Sigmoid colon (tissue), 7 donors: ENCODE data around the gene CATSPERE. TPM values are rescaled to one million over a fixed set of nuclear protein-coding genes. Genes with fewer than 3 reads are reported as not detected.

ENCODE experiments used
- DNase-seq: peaks from one replicate; pipeline ENCODE4 v3.0.0-alpha.2; 2019
- H3K27ac ChIP-seq, 4 donors: fragments of 200-600 bp; sonication (generic); one replicate each; pipeline ENCODE4 v1.5.1; 2016 to 2019; ENCODE audit warnings: mild to moderate bottlenecking in 1 of 4
- H3K27me3 ChIP-seq, 3 donors: fragments of 200-600 bp; sonication (generic); one replicate each; pipeline ENCODE4 v1.5.1; 2019; ENCODE audit warnings: mild to moderate bottlenecking in 1 of 3
- H3K36me3 ChIP-seq, 4 donors: fragments of 200-600 bp; sonication (generic); one replicate each; pipeline ENCODE4 v1.5.1; 2016 to 2019
- H3K4me1 ChIP-seq, 4 donors: fragments of 200-600 bp; sonication (generic); one replicate each; pipeline ENCODE4 v1.5.1; 2017 to 2019
- H3K4me3 ChIP-seq, 4 donors: fragments of 200-600 bp; sonication (generic); one replicate each; pipeline ENCODE4 v1.5.1; 2017 to 2019; ENCODE audit warnings: mild to moderate bottlenecking in 2 of 4, moderate library complexity in 1 of 4
- H3K9me3 ChIP-seq, 4 donors: fragments of 200-600 bp in 3 of 4; sonication (generic) in 3 of 4; one replicate each; pipeline versions ENCODE4 v1.5.1 to v1.6.1; 2013 to 2019
- CTCF ChIP-seq, 4 experiments: fragments of 450-650 bp in 3 of 4; fragments of 200-600 bp in 1 of 4; IDR thresholded peaks; one replicate each; pipeline ENCODE4 v1.5.1; 2016 to 2019; ENCODE audit warnings: antibody characterized with exemption in 4 of 4, mild to moderate bottlenecking in 3 of 4, moderate library complexity in 2 of 4
- EP300 ChIP-seq, 4 donors: sonication (generic); formaldehyde crosslinking; IDR thresholded peaks; one replicate each; pipeline ENCODE4 v1.6.1; 2017; ENCODE audit warnings: antibody characterized with exemption in 4 of 4
- POLR2A ChIP-seq, 2 donors: fragments of 450-650 bp; IDR thresholded peaks; one replicate each; pipeline ENCODE4 v1.6.1; 2016; ENCODE audit warnings: antibody characterized with exemption in 2 of 2, mild to moderate bottlenecking in 2 of 2, moderate library complexity in 2 of 2
- POLR2AphosphoS5 ChIP-seq, 4 donors: sonication (generic); formaldehyde crosslinking; IDR thresholded peaks; one replicate each; pipeline ENCODE4 v1.6.1; 2017; ENCODE audit warnings: antibody characterized with exemption in 4 of 4
- WGBS, 2 donors: extraction: QIAGEN DNeasy Blood & Tissue Kit; methylation state at CpG; one replicate each; pipeline ENCODE4 v1.1.7; 2013; 5-methylcytosine and 5-hydroxymethylcytosine counted together
- intact Hi-C: fragments of 100-400 bp; cut with DNase I; formaldehyde crosslinking; loops from one replicate; pipeline ENCODE4 v1.15.1; 2023
- polyA plus RNA-seq, 3 donors: library from polyadenylated mRNA; stranded (reverse); fragments of 200-250 nt; gene quantifications; one replicate each; pipeline ENCODE4 v1.2.3, GENCODE V29; 2013
- total RNA-seq, 4 donors: library from RNA; depleted of rRNA; stranded (reverse); fragments of >200 nt; gene quantifications; one replicate each; pipeline ENCODE4 v1.1.0, GENCODE V29; 2016
- donor health status: healthy with polysubstance abuse.
- donor health status: Bipolar disorder and iron deficiency.
- donor health status: healthy.

Gene CATSPERE
- total and polyA plus RNA-seq, 7 donors, result 0.31 to 2.0 (median 1.4) TPM; not detected in 2

DNA sequence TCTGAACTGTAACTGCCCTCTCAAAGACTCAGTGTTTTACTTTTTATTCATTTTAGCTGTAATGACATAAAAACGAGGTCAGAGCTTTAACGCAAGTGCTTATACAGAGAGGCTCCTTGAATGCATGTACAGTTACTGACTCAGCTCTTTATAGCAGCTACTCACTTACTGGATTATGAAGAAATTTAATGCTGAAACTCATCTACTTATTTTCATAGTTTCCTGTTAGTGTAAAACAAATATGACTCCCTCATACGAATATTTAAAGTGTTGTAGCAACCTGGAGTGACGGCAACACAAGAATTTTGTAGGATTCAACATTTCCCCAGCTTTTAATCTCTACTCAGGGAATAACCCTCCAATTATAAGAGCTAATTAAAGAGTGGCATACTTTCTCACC, 42.0 kb upstream of the CATSPERE start:
- H3K4me3 ChIP-seq, result no peak overlapping the region
- H3K9me3 ChIP-seq, result no peaks in the 10 kb centered on the region
- no peak for DNase-seq
- peaks cover 10 to 84% (median 39%) of the 10 kb centered on the region in 4 donors for H3K36me3 ChIP-seq
- TF ChIP-seq POLR2A (IDR thresholded peaks at IDR 0.05) (no peak), EP300 (IDR thresholded peaks at IDR 0.05) (no peak), CTCF (IDR thresholded peaks at IDR 0.05) (no peak), POLR2AphosphoS5 (IDR thresholded peaks at IDR 0.05) (no peak)
- intact Hi-C loops, result no loop called here
- no peaks in the 10 kb centered on the region for H3K4me1 ChIP-seq
- no peaks in the 10 kb centered on the region for H3K27me3 ChIP-seq
- no peak overlapping the region for H3K27ac ChIP-seq
- 90 to 91% methylated on average over 4 of the region's 4 CpGs for whole genome bisulfite sequencing, 2 donors

DNA sequence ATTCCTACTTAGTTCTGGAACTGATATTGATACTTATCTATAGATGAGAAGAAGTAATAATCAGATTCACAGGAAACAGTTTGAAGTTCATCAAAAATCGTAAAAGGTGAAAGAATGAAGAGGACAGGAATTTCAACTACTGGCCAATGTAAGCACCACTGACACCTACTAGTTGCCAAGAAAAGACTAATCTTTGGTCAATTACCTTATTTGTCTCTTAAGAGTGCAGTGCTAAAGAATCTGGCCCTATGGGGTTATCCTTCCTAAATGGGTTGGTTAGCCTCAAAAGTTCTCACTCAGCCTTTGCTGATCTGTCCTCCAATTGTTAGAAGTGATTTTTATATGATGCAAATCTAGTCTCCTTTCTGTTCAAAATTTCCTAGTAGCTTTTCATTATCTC, 38.9 kb upstream of the CATSPERE start:
- TF ChIP-seq EP300 (IDR thresholded peaks at IDR 0.05) (no peak), CTCF (IDR thresholded peaks at IDR 0.05) (no peak), POLR2A (IDR thresholded peaks at IDR 0.05) (no peak), POLR2AphosphoS5 (IDR thresholded peaks at IDR 0.05) (no peak)
- no peaks in the 10 kb centered on the region for H3K9me3 ChIP-seq
- H3K27me3 ChIP-seq, result no peaks in the 10 kb centered on the region
- peaks cover 0 to 7% (median 3%) of the 10 kb centered on the region in 4 donors for H3K4me1 ChIP-seq
- intact Hi-C loops, result no loop called here
- H3K4me3 ChIP-seq, result no peak overlapping the region
- H3K36me3 ChIP-seq, result peaks cover 4 to 56% (median 17%) of the 10 kb centered on the region in 4 donors
- WGBS, 2 donors, result 93 to 98% methylated on average over 1 of the region's 1 CpG
- no peak for DNase-seq
- H3K27ac ChIP-seq, result no peak overlapping the region

GRCh38 chr1:244424649-244425334, 36.3 kb upstream of the CATSPERE start:
- TF ChIP-seq POLR2A (IDR thresholded peaks at IDR 0.05), result no peak
- 75 to 88% methylated on average over 2 of the region's 2 CpGs for WGBS, 2 donors
- intact Hi-C loops, result no loop called here
- Histone ChIP-seq H3K4me3 (no peak overlapping the region), H3K27ac (no peak overlapping the region), H3K9me3 (no peaks in the 10 kb centered on the region), H3K36me3 (peaks cover 0 to 31% (median 7%) of the 10 kb centered on the region in 4 donors), H3K27me3 (no peaks in the 10 kb centered on the region), H3K4me1 (peaks cover 0 to 7% (median 3%) of the 10 kb centered on the region in 4 donors)
- no peak for DNase-seq

GRCh38 chr1:244427647-244428046, 33.4 kb upstream of the CATSPERE start:
- Histone ChIP-seq H3K27me3 (no peaks in the 10 kb centered on the region), H3K36me3 (peaks cover 0 to 25% (median 0%) of the 10 kb centered on the region in 4 donors), H3K9me3 (no peaks in the 10 kb centered on the region), H3K4me1 (peaks cover 0 to 7% (median 3%) of the 10 kb centered on the region in 4 donors), H3K27ac (no peak overlapping the region), H3K4me3 (no peak overlapping the region)
- DNase-seq, result no peak
- TF ChIP-seq EP300 (IDR thresholded peaks at IDR 0.05) (no peak), CTCF (IDR thresholded peaks at IDR 0.05) (no peak), POLR2AphosphoS5 (IDR thresholded peaks at IDR 0.05) (no peak), POLR2A (IDR thresholded peaks at IDR 0.05) (no peak)
- intact Hi-C loops, result no loop called here

GRCh38 chr1:244429818-244430217, 31.3 kb upstream of the CATSPERE start:
- no peak for TF ChIP-seq CTCF (IDR thresholded peaks at IDR 0.05)
- no peak for TF ChIP-seq EP300 (IDR thresholded peaks at IDR 0.05)
- TF ChIP-seq POLR2AphosphoS5 (IDR thresholded peaks at IDR 0.05), result no peak
- TF ChIP-seq POLR2A (IDR thresholded peaks at IDR 0.05), result no peak
- 81 to 94% methylated on average over 3 of the region's 3 CpGs for WGBS, 2 donors
- no peak for DNase-seq
- Histone ChIP-seq H3K4me1 (peaks cover 0 to 5% (median 2%) of the 10 kb centered on the region in 4 donors), H3K27ac (no peak overlapping the region), H3K4me3 (no peak overlapping the region), H3K36me3 (peaks cover 0 to 31% (median 0%) of the 10 kb centered on the region in 4 donors), H3K27me3 (no peaks in the 10 kb centered on the region), H3K9me3 (no peaks in the 10 kb centered on the region)
- intact Hi-C loops, result no loop called here
